ENCODE results near the gene TBCD.
"Not testable (repeated sequence)": the region's sequence is repeated elsewhere in the genome, so short reads cannot be mapped to it uniquely, and the experiment has no call there.

The TBCD gene

GRCh38 chr17:82941021-82942001 lies 189.4 kb downstream of the TBCD start:
- DNase-seq: no peak

GRCh38 chr17:82942166-82943130 lies 190.6 kb downstream of the TBCD start:
- DNase-seq: no peak

- DNase-seq: no peak
These were observed 191.5 kb downstream of the TBCD start for GRCh38 chr17:82943339-82943738.

- no peak for DNase-seq
These were observed 191.9 kb downstream of the TBCD start for GRCh38 chr17:82943751-82944150.

GRCh38 chr17:82944990-82945389 lies 193.1 kb downstream of the TBCD start:
- DNase-seq: no peak

- DNase-seq: no peak
These were observed 194.2 kb downstream of the TBCD start for GRCh38 chr17:82946081-82946480.

- no peak for DNase-seq
These were observed 195.5 kb downstream of the TBCD start for GRCh38 chr17:82947051-82947991.

- no peak for DNase-seq
These were observed 196.2 kb downstream of the TBCD start for GRCh38 chr17:82948081-82948511.

- no peak for DNase-seq
These were observed 197.1 kb downstream of the TBCD start for GRCh38 chr17:82948957-82949356.

GRCh38 chr17:82949361-82949760 lies 197.5 kb downstream of the TBCD start:
- no peak for DNase-seq

GRCh38 chr17:82949984-82950383 lies 198.1 kb downstream of the TBCD start:
- DNase-seq: no peak

GRCh38 chr17:82950525-82951102 lies 198.7 kb downstream of the TBCD start:
- no peak for DNase-seq

GRCh38 chr17:82952019-82952418 lies 200.2 kb downstream of the TBCD start:
- no peak for DNase-seq

- DNase-seq: not testable (repeated sequence)
These were observed 203.2 kb downstream of the TBCD start for GRCh38 chr17:82955106-82955505.

- DNase-seq: not testable (repeated sequence)
These were observed 203.8 kb downstream of the TBCD start for GRCh38 chr17:82955627-82956026.

- DNase-seq: no peak
These were observed 204.4 kb downstream of the TBCD start for GRCh38 chr17:82956146-82956725.

- no peak for DNase-seq
These were observed 205.0 kb downstream of the TBCD start for GRCh38 chr17:82956726-82957468.

- no peak for DNase-seq
These were observed 205.6 kb downstream of the TBCD start for GRCh38 chr17:82957469-82957795.

- no peak for DNase-seq
These were observed 206.2 kb downstream of the TBCD start for GRCh38 chr17:82957961-82958561.

GRCh38 chr17:82959242-82959930 lies 207.5 kb downstream of the TBCD start:
- DNase-seq: no peak
